DMS 273 (cell line): ENCODE results near the gene RABGAP1L.
"Not testable (repeated sequence)": the region's sequence is repeated elsewhere in the genome, so short reads cannot be mapped to it uniquely, and the experiment has no call there.

Source experiments
- DNase-seq: peaks from one replicate; lab custom pipeline; 2025; ENCODE audit not compliant: unreplicated experiment; lab: John Stamatoyannopoulos, UW

RABGAP1L gene

GRCh38 chr1:174153085-174153824 lies 6.1 kb upstream of the RABGAP1L start:
- no peak for DNase-seq

DNA sequence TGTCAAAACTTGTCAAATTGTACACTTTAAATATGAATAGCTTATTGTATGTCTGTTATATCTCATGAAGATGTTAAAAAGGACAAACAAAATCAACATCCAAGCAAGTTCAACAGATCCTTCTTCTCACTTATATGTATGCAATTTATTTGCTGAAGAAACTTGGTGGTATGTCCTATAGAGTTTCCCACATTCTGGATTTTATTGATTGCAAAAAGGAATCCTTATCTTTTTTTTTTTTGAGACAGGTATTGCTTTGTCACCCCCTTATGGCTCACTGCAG lies 5.6 kb upstream of the RABGAP1L start:
- DNase-seq = no peak

DNA sequence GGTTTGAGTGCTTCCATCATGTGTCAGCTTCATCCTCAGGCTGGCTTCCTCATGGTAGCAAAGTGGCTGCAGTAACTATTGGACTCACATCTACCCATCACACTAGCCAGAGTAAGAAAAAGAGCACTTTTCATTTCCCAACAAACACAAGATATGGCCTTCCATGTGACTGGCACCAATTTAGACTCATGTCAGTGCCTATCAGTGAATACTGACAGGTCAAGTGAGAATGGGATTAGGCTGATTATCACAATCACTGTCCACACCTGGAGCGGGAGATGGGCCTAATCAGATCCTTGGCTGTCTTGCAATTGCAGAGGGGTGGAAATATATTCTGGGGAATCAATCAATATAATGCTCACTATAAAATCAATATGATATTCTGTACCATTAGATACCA lies 2.9 kb upstream of the RABGAP1L start:
- DNase-seq = no peak

GRCh38 chr1:174157157-174157806 lies 2.0 kb upstream of the RABGAP1L start:
- no peak for DNase-seq

GRCh38 chr1:174158767-174159251 lies 511 bp upstream of the RABGAP1L start:
- peak; percentile 71 for DNase-seq

- peak; percentile 61 for DNase-seq
Observed at GRCh38 chr1:174160109-174160473, 771 bp downstream of the RABGAP1L start.

- DNase-seq = no peak
Observed at GRCh38 chr1:174160603-174161002, 1.3 kb downstream of the RABGAP1L start.

- DNase-seq = no peak
Observed at GRCh38 chr1:174161813-174162212, 2.5 kb downstream of the RABGAP1L start.

DNA sequence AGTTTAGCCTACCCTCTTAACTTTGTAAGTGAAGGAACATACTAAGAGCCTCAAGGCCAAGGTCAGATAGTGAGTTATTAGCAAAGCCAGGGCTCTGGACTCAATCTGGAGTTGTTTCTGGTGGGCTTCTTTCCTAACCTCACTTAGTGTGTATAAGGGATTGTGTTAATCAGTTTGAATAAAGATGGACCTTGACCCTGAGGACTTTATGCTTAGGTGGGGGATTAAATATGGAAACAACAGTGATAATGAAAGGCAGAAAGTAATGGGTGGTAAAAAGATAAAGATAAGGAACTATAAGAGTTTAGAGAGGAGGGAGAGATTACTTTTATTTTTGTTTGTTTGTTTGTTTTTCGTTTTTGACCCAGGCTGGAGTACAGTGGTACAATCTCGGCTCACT lies 5.5 kb downstream of the RABGAP1L start:
- DNase-seq = no peak

- peak; percentile 89 for DNase-seq
Observed at GRCh38 chr1:174165471-174166137, 6.3 kb downstream of the RABGAP1L start.

GRCh38 chr1:174166530-174167264 lies 7.4 kb downstream of the RABGAP1L start:
- DNase-seq = peak; percentile 42

GRCh38 chr1:174167265-174167803 lies 8.0 kb downstream of the RABGAP1L start:
- no peak for DNase-seq

DNA sequence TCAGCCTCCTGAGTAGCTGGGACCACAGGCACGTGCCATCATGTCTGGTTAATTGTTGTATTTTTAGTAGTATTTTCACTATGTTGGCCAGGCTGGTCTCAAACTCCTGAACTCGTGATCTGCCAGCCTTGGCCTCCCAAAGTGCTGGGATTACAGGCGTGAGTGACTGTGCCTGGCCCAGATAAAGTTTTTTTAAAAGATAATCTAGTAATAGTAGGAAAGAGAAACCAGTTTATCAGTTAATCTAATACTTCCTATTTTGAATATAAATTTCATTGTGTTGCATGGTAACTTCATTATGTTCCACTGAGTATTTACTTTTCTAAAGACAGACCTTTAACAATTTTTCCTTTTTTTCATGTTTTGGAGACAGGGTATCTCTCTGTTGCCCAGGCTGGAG lies 10.0 kb downstream of the RABGAP1L start:
- no peak for DNase-seq

- DNase-seq = no peak
Observed at GRCh38 chr1:174171073-174171472, 11.8 kb downstream of the RABGAP1L start.

- no peak for DNase-seq
Observed at GRCh38 chr1:174174461-174175329, 15.4 kb downstream of the RABGAP1L start.

- DNase-seq = not testable (repeated sequence)
Observed at GRCh38 chr1:174178459-174178858, 19.1 kb downstream of the RABGAP1L start.

DNA sequence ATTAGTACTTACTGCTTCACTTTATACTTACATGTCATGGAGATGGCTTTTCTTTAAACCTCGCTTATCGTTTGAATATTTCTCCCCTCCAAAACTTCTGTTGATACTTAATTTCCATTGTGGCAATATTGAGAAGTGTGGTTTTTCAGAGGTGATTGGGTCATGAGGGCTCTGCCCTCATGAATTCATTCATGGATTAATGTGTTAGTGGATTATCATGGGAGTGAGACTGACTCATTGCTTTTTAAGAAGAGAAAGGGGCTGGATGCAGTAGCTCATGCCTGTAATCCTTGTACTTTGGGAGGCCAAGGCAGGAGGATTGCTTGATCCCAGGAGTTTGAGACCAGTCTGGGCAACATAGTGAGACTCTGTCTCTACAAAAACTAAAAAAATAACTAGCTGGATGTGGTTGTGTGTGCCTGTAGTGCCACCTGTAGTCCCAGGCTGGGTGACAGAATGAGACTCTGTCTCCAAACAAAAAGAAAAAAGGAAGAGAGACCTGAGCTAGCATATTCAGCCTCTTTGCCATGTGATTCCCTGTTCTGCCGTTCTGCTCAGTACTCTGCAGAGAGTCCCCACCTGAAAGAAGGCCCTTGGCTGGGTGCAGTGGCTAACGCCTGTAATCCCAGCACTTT lies 30.2 kb downstream of the RABGAP1L start:
- DNase-seq = no peak

GRCh38 chr1:174190691-174191199 lies 31.4 kb downstream of the RABGAP1L start:
- no peak for DNase-seq

GRCh38 chr1:174191349-174191862 lies 32.1 kb downstream of the RABGAP1L start:
- DNase-seq = no peak
